ENCODE measurements around the gene NAB1.

Gene NAB1

GRCh38 chr2:190674966-190675650 is 26.2 kb downstream of the NAB1 start:
- DNase-seq = no peak

- no peak for DNase-seq
Measured at GRCh38 chr2:190677255-190677654, 28.4 kb downstream of the NAB1 start.

GRCh38 chr2:190678444-190679162 is 29.7 kb downstream of the NAB1 start:
- DNase-seq = no peak

GRCh38 chr2:190679391-190679790 is 30.5 kb downstream of the NAB1 start:
- no peak for DNase-seq

GRCh38 chr2:190679813-190680591 is 31.1 kb downstream of the NAB1 start:
- DNase-seq = peak; percentile 62

GRCh38 chr2:190682168-190682567 is 33.3 kb downstream of the NAB1 start:
- no peak for DNase-seq

GRCh38 chr2:190683802-190684201 is 34.9 kb downstream of the NAB1 start:
- no peak for DNase-seq

- DNase-seq = no peak
Measured at GRCh38 chr2:190684931-190685330, 36.0 kb downstream of the NAB1 start.

- DNase-seq = no peak
Measured at GRCh38 chr2:190685333-190685732, 36.5 kb downstream of the NAB1 start.

GRCh38 chr2:190693533-190694232 is 44.8 kb downstream of the NAB1 start:
- DNase-seq = no peak

GRCh38 chr2:190694479-190694878 is 45.6 kb downstream of the NAB1 start:
- DNase-seq = no peak

GRCh38 chr2:190695739-190696138 is 46.9 kb downstream of the NAB1 start:
- DNase-seq = no peak

- peak; percentile 10 for DNase-seq
Measured at GRCh38 chr2:190696792-190697398, 48.0 kb downstream of the NAB1 start.

GRCh38 chr2:190697421-190697820 is 48.5 kb downstream of the NAB1 start:
- no peak for DNase-seq

GRCh38 chr2:190698895-190699294 is 50.0 kb downstream of the NAB1 start:
- DNase-seq = no peak

- DNase-seq = no peak
Measured at GRCh38 chr2:190701586-190701985, 52.7 kb downstream of the NAB1 start.

- DNase-seq = no peak
Measured at GRCh38 chr2:190705280-190705679, 56.4 kb downstream of the NAB1 start.

GRCh38 chr2:190707726-190708125 is 58.8 kb downstream of the NAB1 start:
- no peak for DNase-seq

- peak; percentile 35 for DNase-seq
Measured at GRCh38 chr2:190708650-190709049, 59.8 kb downstream of the NAB1 start.

- DNase-seq = no peak
Measured at GRCh38 chr2:190711069-190711468, 62.2 kb downstream of the NAB1 start.

- DNase-seq = no peak
Measured at GRCh38 chr2:190713471-190713870, 64.6 kb downstream of the NAB1 start.

GRCh38 chr2:190714958-190715357 is 66.1 kb downstream of the NAB1 start:
- no peak for DNase-seq
